HG02610 (cell line): ENCODE data around the gene KCNG1.

Source experiments
- ATAC-seq: cut with Tn5 transposase; IDR thresholded peaks from one replicate; pipeline ENCODE4 v1.9.1; 2021; ENCODE audit warnings: mild to moderate bottlenecking, moderate library complexity; ENCODE audit not compliant: unreplicated experiment

The KCNG1 gene

DNA sequence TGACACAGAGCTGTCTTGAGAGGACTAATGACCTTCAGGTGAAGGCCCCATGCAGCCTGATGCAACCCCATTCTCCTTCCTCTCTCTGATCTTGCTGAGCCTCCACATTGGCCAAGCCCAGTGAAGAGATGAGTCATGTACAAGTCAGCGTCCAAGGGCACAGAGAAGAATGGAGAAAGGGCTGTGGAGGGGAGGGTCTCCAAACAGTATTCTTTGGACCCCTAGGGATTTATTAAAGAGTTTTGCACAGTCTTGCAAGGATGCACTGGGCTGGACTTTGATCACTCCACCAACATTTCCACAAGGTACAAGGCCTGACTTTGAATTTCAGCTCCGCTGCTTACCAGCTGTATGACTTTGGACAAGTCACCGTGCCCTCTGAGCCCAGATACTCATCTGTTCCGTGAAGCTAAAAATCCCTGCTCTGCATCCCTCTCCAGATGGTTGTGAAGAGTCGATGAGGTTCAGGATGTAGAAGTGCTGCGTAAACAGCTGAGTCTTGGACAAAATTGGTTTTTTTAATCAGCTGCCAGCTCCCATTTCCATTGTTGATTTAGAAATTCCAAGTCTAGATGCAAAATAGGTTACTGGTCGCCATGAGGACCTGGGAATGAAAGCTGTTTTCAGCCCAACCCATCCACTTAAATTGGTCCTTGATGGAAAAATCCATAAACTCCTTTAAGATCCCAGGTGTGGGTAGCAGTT, 14.1 kb upstream of the KCNG1 start:
- ATAC-seq = no peak

DNA sequence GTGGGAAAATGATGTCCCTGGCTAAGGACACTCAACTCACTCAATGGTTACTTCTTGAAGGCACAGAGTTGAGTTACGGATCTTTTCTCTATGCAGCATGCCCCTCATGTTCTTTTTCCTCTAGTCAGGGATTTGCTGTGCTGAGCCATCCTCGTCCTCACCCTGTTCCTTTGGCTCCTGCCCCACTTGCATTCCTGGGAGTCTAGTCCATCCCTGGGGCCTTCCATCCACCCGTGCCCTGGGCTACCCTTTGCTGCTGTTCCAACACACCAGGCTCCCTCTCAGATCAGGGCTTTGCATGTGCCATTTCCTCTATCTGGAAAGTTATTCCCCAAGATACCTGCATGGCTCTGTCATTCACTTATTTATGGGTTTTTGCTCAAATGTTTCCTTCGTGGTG, 13.3 kb upstream of the KCNG1 start:
- ATAC-seq = no peak

DNA sequence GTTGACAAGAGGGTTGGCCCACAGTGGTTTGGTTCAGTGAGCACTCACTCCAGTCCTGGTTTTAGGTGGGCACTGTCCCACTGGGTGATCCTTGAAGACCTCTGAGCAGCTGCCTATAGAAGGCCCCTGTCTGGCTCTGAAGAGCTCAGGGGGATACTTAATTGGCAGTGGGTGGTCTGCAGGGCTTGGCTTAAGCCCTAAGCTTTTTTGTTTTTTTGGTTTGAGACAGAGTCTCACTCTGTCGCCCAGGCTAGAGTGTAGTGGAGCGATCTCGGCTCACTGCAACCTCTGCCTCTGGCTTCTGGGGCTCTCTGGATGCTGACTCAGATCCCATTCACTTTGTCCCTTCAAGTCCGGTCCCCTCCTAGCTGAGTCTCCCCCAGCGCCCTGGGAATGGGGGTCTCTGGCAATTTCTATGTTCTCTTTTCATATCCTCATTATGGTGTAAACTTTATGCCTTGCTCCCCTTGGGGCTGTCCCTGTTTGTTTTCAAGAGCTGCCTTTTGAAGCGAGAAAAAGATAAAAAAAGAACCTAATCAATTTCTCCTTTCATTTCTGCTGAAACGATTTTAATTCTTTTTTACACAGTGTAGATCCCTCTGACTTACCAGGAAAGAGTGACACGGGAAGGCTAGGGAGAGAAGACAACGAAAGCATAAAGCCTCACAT, 12.2 kb upstream of the KCNG1 start:
- ATAC-seq = no peak

DNA sequence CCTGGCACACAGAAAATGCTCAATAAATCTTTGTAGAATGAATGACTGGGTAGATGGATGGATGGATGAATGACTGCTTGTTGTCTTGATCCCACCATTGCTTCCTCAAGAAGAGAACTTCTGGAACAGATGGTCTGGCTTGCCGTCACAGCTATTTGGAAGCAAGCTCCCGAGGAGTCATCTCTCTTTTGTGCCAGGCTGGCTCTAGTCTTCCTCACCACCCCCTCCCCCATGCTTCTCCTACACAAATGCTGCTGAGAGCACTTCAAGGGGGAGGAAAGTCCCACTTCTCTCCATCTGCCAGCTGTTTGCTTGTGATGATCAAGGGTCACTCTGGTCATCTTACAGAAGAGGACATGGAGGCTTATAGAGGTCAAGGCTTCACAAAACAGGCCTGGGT, 11.6 kb upstream of the KCNG1 start:
- no peak for ATAC-seq

DNA sequence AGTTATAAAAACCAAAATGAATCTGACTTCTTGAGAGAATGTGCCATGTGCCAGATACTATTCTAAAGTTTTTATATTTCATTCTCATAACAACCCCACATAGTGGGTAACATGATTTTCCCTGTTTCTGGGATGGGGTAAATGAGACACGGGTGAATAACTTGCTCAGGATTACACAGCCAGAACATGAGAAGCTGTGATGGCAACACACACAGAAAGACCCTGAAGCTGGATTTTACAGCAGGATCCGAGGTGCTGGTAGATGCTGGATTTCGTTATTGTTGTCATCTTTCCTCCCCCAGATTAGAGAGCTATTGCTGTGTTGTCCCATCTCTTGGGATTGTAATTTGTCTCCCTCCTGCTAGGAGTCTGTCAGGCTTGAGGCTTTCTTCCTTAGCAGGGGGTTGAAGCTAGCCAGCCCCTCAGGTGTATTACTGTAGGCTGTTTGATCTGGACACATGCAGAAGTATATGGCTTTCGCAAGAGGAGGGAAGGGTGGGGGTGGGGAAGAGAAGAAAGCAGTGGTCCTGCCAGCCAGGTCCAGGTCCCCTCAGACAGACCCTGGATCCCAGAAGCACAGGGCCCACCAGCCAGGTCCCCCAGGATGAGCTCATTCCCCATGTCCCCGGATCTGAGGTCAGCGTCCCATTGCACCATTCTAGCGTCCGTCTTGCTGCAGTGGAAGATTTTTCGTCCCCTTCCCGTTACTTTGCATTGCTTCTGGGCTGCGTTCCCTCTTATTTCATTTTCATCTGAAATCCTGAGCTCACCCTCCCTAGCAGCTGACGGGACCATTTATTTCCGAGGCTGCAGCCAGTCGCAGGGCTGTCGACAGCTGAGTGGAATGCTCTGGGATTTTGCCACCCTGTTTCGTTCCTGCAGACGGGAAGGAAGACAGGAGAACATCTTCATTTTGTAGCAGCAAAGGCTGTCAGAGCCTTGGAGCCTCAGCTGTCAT, 7.3 kb upstream of the KCNG1 start:
- no peak for ATAC-seq

DNA sequence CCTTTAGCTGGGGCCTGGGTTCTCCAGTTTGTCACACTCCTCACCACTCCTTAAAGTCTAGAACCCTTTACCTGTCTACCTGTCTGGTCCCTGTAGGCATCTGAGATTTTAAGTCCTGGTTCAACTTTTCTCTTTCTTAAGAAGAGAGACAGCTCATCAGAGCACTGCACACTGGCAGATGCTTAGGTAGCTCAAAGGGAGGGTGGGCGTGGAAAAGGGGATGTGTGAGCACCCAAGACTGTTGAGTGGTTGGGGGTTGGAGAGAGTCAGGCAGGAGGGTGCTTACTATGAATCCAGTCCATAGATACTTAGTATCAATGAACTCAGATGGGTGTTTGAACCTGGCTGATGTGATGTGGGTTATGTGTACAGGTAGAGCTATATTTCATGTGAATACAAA, 6.6 kb upstream of the KCNG1 start:
- ATAC-seq = no peak

DNA sequence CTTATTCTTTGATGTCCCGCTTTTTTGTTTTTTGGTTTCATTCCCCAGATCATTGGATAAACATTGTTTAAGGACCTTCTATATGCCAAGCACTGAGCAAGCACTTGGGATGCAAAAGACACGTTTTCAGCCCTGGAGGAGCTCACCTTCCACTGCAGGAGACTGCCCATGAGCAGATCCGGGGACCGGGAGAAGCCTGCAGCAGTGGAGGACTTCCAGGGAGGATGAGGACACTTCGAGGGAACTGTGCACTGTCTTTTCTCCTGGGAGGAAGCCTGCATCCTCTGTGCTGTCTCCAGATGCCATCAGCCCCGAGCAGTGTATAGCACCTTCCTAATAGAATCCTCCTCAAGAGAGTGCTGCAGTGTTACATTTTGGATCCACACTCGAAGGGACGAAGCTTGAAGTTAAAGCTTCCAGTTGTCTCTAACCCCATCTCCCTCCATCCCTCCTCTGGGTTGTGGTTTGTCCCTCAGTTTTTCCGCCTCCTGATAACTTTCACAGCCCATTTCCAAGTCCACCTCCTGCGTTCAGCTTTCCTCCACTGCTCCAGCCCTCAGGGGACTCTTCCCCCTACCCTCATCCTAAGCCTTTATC, 5.8 kb upstream of the KCNG1 start:
- no peak for ATAC-seq

DNA sequence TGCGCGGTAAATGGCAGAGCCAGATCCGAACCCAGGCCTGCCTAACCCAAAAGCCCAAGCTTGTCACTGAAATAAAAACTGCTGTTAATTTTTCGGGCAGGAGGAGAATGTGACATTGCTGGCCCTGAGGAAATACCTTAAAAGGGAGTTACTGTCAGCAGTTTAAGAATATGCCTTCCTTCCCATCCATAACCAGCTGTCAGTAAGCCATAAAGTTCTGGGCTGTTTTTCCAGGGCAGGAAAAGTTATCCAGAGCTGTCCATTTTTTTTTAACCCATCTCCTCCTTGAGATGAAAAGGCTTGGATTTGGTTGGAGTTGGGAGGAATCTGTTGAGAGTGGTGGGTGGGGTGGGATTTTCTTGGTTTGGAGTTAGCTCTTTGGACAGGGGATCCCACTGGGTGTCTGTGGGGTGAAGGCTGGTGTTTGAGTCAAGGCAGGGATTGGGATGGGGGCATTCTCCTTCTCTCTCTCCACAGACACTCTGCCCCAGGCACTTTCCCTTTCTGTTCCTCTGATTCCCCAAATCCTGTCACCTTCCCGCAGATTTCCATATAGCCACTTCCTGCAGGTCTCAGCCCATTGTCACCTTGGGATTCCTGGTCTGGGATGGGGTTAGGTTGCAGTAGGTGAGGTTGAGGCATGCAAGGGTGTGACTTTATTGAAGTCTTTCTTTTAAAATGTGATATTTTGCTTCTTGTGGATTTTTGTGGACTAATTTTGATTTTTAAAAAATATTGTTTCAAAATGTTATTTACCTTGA, 4.3 kb upstream of the KCNG1 start:
- no peak for ATAC-seq

DNA sequence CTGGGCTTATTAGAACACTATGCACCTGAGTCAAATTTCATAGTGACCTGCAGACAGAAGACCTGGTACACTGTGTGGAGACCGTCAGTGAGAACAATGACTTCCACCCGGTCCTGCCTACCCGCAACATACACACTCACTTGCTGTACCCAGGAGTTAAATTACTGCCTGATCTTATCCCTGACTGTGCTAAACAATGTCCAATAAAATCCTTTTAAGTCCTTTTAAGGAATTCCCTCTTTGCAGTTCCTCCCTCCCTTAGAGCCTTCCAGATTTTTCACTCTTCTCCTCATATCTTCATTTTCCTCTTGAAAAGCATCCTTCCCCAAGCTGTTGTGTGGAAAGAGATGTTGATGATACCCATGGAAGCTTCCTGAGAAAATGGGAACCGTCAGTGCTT, 3.4 kb upstream of the KCNG1 start:
- no peak for ATAC-seq

DNA sequence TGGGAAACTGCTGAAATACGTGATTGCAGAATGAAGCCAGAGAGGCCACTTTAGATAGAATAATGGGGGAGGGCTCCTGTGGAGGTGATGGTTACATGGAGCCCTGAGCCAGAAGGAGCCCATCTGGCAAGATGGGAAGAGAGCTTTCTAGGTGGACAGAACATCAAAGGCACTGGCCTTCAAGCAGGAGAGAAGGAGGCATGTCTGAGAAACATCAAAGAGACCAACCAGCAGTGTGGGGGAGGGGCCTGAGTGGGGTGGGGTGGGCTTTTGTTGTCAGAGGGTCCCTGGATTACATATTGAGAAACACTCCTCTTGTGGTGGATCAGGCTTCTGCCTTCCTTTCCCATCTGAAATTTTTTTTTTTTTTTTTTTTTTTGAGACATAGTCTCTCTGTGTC, 1.9 kb upstream of the KCNG1 start:
- ATAC-seq = no peak

DNA sequence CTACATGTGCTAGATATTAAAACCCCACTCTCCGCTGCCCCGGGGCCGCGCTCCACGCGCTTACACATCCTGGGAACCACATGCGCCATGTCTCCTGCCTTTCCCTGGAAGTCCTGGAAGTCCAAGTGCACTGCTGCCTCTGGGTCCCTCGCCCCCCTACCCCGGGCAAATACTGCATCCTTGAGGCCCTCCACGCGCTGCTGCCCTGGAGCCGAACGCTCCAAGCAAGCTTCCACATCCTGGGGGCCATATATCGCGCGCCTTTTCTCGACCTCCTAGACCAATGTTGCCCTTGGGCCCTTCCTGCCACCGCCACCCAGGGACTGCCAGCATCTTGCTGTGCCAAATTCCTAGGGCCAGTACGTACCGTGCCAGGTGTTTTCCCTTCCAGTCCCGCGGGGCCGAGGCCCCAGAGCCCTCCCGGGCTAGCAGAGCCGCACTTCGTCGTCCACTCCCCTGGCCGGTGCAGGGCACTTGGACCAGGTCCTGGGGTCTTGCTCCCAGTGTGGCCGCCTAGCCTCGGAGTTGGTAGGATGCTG, 779 bp upstream of the KCNG1 start:
- ATAC-seq = no peak

DNA sequence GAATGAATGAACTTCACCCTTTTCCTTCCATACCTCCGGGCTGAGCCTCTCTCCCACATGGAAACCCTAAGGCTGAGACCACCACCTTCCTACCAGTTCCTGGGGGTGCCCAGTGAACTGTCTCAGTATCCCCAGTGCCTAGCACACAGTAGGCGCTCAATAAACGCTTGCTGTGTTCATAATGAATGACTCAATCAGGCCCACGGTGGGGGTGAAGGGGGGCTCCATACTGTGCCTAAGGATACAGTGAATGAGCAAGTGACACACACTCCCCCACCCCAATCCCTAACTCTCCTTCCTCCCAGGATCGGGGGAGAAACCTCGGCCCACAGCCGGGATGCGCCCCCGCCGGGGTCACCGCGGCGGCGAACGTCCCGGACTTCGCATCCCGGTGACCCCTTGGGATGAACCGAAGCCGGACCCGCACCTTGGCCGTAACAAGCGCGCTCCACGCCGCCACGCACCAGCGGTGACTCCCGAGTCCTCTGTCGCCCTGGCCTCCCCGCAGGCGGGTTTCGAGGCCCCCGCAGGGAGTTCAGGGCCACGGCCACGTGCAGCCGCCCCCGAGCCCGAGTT, 592 bp downstream of the KCNG1 start:
- no peak for ATAC-seq

DNA sequence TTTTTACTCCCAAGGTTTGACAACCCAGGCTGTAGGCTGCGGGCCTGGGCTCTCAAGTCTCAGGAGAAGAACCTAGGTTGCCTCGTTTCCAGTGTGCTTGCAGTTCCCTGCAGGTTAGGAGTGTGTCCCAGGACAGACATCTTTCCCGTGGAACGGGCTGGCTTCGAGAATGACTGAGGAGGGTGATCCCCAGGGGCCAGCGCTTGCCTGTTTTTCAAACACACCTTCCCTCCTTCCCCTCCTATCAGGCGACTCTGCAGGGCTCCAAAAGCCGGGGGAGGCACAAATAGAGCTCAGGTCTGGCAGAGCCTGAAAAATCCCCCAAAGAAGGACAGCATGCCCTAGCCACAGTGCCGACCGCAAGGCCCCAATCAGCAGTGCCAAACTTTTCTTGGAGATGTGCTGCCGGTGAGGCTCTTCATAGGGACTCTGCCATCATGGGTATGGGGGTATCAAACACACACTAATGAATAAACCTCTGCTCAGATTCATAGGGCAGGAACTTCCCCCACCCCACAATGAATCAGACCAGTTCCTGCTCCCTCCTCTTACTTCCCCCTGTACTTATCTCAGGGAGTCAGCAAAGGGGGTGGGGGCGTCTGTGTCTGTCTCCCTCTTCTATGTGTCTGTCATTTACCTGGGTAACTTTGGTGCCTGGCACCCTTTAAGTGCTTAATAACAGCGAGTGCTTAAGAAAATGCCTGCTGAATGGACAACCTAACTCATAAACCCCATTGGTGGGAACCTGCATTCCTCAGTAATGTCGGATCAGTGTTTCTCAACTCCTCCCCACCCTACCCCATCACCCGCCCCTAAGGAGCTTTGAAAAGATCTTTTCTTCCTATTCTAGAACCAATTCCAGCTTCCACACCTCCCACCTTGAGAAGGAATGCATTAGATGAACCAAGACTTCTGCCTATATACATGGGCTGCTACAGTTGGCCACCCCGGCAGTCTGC, 1.6 kb downstream of the KCNG1 start:
- no peak for ATAC-seq

DNA sequence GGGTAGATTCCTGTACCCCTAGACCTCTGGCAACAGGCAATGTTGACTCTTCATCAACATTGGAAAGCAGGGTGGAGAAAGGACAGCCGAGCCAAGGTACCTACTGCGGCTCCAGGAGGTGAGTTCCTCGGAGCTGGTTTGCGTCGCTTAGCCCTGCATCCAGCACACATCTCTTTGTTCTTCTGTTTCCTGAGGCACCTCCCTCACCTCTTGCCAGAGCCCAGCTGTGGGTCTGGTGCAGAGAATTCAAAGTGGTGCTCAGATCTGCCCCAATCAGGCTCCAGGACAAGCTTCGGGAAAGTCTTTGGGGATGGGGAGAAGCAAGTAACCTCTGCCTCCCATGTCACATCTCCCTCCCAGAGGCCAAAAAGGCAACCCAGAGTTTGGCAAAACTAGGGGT, 2.2 kb downstream of the KCNG1 start:
- ATAC-seq = no peak

DNA sequence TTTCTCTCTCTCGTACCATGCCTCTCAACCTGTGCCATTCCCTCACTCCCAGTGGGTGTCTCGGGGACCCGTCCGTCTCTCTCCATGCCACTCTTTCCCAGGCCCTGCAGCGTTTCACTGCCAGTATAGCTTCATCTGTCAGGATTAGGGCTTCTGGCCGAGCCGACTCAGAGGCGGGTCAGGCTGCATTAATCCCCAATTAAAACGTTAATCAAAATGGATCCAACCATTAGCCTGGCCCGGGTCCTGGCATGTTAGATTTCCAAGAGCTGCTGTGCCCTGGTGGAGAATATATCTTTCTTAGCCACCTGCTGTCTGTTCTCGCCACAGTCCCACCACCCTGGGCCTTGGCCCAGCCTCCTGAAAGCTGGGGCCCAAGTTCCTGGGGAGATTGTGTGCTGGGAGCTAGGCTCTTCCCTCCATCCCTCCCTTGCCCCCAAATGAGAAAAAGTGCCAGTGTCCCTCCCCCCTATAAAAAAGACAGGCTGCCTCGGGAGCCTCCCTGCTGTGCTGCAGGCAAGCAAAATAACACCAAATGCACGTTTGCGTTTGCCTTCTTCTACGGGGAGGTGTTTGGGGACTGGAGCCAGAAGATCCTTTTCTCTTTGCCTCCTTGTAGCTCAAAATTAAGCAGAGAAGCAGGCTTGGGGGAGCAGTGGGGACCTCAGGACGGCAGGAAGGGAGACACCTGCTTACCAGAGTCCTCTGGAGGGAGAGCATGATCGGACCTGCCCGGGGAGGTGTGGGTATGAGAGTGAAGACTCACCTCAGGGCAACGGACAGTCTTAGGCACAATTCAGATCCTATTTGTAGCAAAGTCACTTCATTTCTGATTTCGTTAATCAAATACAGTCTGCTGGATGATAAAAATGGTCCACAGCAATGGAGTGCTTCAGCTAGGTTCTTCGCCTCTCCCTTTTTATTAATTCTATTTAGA, 3.0 kb downstream of the KCNG1 start:
- no peak for ATAC-seq

DNA sequence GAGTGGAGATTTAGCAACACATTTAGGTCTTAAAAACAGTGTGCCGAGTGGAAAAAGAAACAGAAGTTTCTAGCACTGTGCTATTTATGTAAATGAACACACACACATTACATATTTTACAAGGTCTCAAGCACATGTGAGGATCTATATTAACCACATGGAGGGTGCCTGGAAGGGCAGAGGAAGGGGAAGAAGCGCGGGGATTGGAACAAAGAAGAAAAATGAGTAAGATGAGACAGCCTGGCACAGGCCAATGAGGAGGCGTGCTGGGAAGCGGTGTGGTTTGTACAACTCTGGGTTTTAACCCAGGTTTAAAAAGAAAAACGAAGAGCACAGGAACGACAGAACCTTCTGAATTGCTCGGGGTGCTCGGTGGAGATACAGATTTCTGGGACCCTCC, 5.7 kb downstream of the KCNG1 start:
- no peak for ATAC-seq

DNA sequence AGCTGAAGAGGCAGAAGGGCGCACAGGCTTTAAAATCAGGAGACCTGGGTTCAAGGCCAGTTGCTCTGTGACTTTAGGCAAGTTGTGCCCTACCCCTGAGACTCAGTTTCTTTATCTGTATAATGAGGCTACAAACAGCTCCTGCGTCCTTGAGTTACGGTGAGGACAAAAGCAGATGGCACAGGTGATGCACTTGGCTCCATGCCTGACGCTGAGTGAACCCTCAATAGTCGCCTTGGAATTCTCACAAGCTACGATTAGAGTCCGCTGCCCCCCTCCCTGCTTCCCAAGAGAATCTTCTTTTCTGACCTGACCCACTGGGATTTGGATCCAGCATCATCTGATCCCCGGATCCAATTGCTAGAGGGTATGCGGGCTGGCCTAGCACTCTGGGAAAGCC, 6.4 kb downstream of the KCNG1 start:
- no peak for ATAC-seq
